Vagina (tissue), 2 donors: ENCODE data around the gene COL25A1.

Source experiments
- CTCF ChIP-seq, 3 experiments: fragments of 450-650 bp in 2 of 3; fragments of 200-600 bp in 1 of 3; sonication (generic) in 1 of 3; IDR thresholded peaks; one replicate each; pipeline ENCODE4 v1.5.1; 2017 to 2019; ENCODE audit warnings: antibody characterized with exemption in 3 of 3, mild to moderate bottlenecking in 2 of 3, moderate library complexity in 2 of 3
- POLR2A ChIP-seq, 2 donors: fragments of 450-650 bp; IDR thresholded peaks; one replicate each; pipeline ENCODE4 v1.6.1; 2017; ENCODE audit warnings: antibody characterized with exemption in 2 of 2, mild to moderate bottlenecking in 2 of 2, moderate library complexity in 2 of 2

DNA sequence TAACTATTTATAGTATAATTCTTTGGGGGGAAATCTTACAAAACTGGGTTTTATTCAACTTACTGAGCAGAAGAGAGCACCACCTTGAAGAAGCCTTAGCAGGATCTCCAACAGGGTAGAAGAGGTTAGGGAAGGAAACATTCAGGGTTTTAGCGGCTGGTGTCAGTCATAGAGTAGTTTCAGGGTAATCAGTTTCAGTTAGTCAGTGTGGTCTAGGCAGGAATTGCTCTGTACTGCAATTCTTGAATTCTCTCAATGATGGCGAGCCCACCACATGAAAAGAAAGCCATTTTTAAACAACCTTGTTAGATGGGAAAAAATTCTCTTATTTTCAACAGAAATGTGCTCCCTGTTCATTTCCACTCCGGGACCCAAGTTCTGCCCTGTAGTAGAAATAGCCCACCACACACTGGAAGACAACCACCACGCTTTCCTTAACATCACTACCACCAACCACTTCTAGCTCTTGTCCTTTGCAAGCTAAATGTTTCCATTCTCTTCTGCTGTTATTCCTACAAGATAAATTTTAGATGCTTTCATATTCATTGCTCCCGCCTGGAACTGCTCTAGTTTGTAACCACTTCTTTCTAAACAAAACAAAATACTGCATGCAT lies 25.9 kb downstream of the COL25A1 start:
- TF ChIP-seq CTCF (IDR thresholded peaks at IDR 0.05) (no peak), POLR2A (IDR thresholded peaks at IDR 0.05) (no peak)
